HTERT RPE-1 (cell line): Measurements from ENCODE around the gene ZDHHC22.
"Not testable (repeated sequence)": the region's sequence is repeated elsewhere in the genome, so short reads cannot be mapped to it uniquely, and the experiment has no call there.

ENCODE experiments used
- in situ Hi-C: fragments of 300-500 bp; cut with MboI; formaldehyde crosslinking; loops from 4 replicates; pipeline ENCODE4 v1.14.3; 2020; ENCODE audit warnings: low sequenced_read_pairs

ZDHHC22 gene, protein sequence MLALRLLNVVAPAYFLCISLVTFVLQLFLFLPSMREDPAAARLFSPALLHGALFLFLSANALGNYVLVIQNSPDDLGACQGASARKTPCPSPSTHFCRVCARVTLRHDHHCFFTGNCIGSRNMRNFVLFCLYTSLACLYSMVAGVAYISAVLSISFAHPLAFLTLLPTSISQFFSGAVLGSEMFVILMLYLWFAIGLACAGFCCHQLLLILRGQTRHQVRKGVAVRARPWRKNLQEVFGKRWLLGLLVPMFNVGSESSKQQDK

GRCh38 chr14:77141214-77142004, at the start of gene ZDHHC22:
TSS of gene ZDHHC22 (minus strand) at chr14:77141791. CDS start at chr14:77139738, 2,053 bp downstream.
- in situ Hi-C loops: no loop called here

- in situ Hi-C loops: no loop called here
Observed at GRCh38 chr14:77190977-77191376, 49.4 kb upstream of the ZDHHC22 start.

- in situ Hi-C loops: no loop called here
Observed at GRCh38 chr14:77189479-77189878, 47.9 kb upstream of the ZDHHC22 start.

GRCh38 chr14:77187649-77188012, 46.0 kb upstream of the ZDHHC22 start:
- in situ Hi-C loops: no loop called here

DNA sequence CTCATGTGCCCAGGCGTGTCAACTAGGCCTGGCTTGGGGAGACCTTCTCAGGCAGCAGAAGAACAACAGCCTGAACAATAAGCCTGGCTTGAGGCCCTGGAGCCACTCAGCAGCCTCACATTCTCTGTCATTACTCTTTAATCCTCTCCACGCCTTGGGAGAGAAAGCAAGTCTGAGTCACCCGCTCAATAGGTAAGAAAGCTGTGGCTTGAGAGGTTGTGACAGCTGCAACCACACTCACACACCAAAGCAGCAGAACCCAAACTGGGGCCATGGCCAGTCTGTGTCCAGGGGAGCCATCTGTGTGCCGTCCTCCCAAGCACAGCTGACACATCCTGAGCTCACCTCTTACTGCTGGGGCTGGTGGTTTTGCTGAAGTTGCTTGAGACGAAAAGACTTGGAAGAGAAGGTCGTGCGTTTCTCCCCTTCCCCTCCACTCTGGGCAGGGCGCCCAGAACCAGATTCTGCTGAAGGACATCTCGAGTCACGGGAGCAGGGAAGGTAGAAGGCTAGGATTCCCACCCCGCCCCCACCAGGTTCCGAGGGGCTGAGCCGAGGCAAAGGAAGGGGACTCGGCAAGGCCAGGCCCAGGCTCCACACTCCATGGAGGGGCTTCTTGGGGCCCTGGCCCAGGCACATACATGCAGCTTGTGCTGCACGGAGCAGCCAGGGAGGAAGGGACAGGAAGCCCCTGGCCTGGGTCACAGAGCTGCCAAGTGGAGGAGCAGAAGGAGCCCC, 45.5 kb upstream of the ZDHHC22 start:
- in situ Hi-C loops: no loop called here

DNA sequence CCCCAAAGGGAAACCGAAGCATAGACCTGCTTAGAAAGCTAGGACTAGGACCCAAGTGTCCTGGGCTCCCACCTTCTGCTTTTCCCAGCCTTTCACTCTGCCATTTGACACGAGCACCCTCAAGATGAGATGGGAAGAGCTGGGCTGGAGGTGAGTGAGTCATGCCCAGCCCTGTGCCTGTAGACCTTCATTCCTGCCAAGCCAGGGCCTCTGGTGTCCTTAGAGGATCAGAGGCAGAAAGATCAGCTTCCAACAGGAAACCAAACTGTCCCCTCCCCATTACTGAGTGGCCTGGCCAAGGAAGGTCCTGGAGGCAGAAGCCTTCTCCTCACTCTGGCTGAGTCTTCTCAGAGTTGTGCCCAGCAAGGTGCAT, 43.5 kb upstream of the ZDHHC22 start:
- in situ Hi-C loops: no loop called here

DNA sequence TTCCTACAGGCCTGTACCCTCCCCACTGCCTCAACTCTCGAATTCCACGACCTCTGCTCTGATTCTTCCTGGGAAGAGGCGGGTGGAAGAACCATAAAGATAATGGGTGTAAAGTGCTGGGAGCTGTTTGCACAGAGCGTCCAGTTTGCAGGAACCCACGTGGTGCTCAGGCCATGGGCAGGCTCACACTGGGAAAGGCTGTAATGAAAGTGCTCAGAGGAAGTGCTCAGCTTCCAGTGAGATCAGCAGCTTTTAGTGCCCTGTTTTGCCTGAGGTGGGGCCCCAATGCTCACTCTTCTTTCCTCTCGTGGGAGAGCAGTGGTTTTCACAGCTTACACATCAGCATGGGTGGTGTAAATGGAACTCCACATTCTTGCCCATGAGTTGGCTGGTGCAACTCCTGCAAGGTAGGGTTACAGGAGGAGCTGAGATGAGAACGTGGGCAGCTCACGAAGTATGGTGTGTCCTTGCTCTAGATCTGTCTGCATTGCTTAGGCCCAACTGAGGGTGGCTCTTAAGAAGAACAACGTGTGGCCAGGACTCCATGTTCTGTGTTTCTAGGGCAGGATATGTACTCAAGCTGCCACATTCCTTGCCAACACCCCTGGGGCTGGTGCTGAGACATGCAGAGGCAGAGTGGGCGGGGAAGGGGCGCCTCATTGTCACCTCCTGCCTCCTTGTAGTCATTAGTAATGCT, 43.0 kb upstream of the ZDHHC22 start:
- in situ Hi-C loops: no loop called here

DNA sequence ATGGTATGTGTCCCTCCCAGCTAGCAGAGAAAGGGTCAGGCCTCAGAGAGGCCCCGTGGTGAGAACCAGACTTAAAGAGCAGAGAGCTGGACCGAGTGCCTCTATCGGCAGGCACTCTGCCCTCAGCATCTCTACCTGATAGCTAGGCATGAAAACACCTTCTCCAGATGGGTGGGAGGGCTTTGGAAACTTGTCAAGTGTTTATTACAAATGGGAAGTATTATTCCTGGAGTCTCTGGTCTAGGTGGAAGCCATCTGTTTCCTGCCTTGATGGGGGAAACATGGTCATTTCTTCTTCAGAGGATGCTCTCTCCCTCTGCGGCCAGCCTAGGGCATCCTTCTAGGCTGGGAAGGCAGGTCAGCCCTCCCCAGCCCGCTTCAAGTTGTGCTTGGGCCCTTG, 42.3 kb upstream of the ZDHHC22 start:
- in situ Hi-C loops: no loop called here

DNA sequence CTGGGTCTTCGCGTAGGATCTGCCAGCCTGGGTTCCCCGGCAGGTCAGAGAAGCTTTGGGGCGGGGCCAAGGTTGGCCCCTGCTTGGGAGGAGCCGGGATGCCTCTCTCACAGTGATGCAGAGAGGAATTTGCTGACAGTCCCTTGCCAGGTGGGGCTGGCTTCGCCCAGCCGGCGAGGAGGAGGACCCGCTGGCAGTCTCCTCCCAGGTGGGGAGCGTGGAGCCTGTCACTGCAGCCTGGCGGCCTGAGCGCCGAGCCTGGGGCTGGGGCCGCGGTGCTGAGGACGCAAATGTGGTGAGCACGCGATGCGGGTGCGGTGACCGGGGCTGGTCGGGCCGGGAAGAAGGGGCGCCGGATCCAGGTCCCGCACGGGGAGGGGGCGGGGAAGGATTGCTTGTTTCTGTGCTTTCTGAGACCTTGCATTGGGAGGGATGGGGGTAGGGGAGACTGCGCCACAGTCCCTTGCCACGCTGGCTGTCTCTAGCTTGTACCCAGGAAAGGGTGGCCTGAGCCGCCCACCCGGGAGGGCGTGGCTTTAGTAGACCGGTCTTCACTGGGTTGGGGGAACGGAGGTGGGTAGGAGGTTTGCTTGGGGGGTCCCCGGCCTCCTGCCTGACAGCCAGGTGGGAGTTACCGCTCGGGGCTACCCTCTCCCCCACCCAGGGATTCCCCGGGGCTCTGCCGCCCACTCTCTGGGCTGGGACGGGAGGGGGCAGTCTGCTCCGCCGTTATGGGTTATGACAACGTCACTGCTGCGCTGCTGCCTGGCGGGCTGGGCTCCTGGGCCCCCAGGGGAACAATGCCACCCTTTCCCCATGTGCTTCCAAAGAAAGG, 40.2 kb upstream of the ZDHHC22 start, which contains the start of gene TMEM63C:
Gene TMEM63C (plus strand): TSS at position 196 of the 835 bp plus-strand sequence. CDS start 37,016 bp downstream, outside the sequence.
- in situ Hi-C loops: no loop called here

GRCh38 chr14:77180726-77181602, 39.4 kb upstream of the ZDHHC22 start:
- in situ Hi-C loops: no loop called here

DNA sequence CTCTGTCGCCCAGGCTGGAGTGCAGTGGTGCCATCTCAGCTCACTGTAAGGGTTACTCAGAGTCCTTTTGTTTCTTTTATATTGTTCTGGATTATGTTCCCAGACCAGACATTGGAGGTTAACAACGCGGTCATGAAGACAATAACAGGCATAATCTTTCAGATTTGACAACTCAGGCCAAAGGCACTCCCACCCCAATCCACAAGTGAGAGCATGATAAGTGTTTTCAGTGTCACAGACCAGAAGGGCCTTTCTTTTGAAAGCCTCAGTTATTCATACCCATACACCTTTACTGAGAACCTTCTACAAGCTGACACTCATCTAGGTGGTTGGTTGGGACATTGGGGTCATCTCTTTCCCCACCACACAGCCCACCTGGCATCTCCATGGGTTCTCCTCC, 37.1 kb upstream of the ZDHHC22 start:
- in situ Hi-C loops: no loop called here

DNA sequence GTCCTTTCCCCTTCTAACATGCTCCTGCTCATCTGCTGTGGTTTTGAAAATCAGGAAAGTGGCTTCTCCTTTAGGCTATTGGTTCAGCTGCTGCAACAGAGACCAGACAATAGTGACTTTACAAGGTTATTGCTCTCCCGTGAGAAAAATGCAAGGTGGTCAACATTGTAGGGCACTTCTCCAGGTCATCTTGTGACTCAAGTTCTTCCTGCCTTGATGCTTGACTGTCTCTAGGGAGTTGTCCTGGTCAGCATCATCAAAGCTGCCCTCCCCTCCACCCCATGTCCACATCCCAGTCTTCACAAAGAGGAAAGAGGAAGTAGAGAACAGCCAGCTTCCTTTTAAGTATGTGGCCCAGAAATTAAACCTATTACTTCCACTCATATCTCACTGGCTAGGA, 36.1 kb upstream of the ZDHHC22 start:
- in situ Hi-C loops: no loop called here

DNA sequence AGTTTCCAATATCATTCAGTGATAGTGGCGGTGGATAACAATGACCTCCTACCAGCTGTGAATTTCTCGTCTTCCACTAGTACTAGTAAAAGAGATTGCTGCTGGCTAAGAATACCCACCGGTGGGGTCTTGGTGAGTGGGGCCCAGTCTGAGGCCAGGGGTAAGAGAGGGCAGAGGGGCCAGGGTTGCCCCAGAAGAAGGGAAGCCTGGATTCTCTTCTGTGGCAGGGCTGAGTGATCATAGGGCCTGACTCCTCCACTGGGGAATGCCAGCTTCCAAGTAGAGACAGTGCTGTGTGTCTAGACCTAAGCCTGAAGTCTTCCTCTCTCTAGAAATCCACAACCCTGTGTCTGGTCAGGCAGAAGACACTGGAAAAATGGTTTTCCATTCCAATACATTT, 34.3 kb upstream of the ZDHHC22 start:
- in situ Hi-C loops: no loop called here

DNA sequence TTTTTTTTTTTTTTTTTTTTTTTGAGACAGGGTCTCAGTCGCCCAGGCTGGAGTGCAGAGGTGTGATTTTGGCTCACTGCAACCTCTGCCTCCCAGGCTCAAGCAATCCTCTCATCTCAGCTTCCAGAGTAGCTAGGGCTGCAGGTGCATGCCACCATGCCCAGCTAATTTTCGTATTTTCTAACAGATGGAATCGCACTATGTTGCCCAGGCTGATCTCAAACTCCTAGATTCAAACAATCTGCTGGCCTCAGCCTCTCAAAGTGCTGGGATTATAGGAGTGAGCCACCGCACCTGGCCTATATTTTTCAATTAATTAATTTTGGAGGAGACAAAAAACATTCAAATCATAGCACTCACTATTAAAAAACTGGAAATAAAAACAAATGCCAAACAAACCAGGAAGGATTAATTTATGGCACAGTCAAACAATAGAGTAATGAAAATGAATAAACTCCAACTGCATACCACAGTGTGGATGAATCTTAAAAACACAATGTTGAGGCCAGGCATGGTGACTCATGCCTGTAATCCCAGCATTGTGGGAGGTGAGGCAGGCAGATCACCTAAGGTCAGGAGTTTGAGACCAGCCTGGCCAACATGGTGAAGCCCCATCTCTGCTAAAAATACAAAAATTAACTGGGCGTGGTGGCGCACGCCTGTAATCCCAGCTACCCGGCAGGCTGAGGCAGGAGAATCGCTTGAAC, 32.5 kb upstream of the ZDHHC22 start:
- in situ Hi-C loops: not testable (repeated sequence)

GRCh38 chr14:77172916-77173315, 31.3 kb upstream of the ZDHHC22 start:
- in situ Hi-C loops: no loop called here

GRCh38 chr14:77170045-77170444, 28.5 kb upstream of the ZDHHC22 start:
- in situ Hi-C loops: no loop called here

GRCh38 chr14:77161011-77161410, 19.4 kb upstream of the ZDHHC22 start:
- in situ Hi-C loops: no loop called here

- in situ Hi-C loops: no loop called here
Observed at GRCh38 chr14:77158882-77159255, 17.3 kb upstream of the ZDHHC22 start.
